Liver (tissue), 9 donors: ENCODE data around the gene DICER1. TPM values are rescaled to one million over a fixed set of nuclear protein-coding genes. Genes with fewer than 3 reads are reported as not detected.
A peak's percentile ranks its signal among the peaks of the same experiment; 100 is the strongest.

Experiments used
- DNase-seq: peaks from one replicate; pipeline ENCODE4 v3.0.0-alpha.2; 2017; ENCODE audit warnings: low spot score
- H3K27ac ChIP-seq, 2 donors: one replicate each; pipeline ENCODE4 v1.7.0; 2013; ENCODE audit warnings: inconsistent platforms in 2 of 2, low read length in 2 of 2, control low read depth in 1 of 2, low read depth in 1 of 2, mild to moderate bottlenecking in 1 of 2
- H3K27me3 ChIP-seq, 4 donors: one replicate each; pipeline versions ENCODE4 v1.6.1 to v1.7.0; 2013; ENCODE audit warnings: low read length in 3 of 4, inconsistent platforms in 1 of 4, mild to moderate bottlenecking in 1 of 4, moderate library complexity in 1 of 4; ENCODE audit not compliant: control insufficient read depth in 4 of 4, insufficient read depth in 4 of 4
- H3K36me3 ChIP-seq, 4 donors: one replicate each; pipeline versions ENCODE4 v1.6.1 to v1.7.0; 2013; ENCODE audit warnings: low read length in 3 of 4, mild to moderate bottlenecking in 3 of 4, low read depth in 1 of 4, moderate library complexity in 1 of 4; ENCODE audit not compliant: control insufficient read depth in 4 of 4, insufficient read depth in 3 of 4
- H3K4me1 ChIP-seq, 4 donors: one replicate each; pipeline versions ENCODE4 v1.6.1 to v1.7.0; 2013; ENCODE audit warnings: low read length in 3 of 4, mild to moderate bottlenecking in 3 of 4, moderate library complexity in 1 of 4; ENCODE audit not compliant: control insufficient read depth in 4 of 4, insufficient read depth in 4 of 4
- H3K4me3 ChIP-seq, 3 donors: one replicate each; pipeline versions ENCODE4 v1.6.1 to v1.7.0; 2013; ENCODE audit warnings: low read length in 3 of 3, control low read depth in 1 of 3, low read depth in 1 of 3, mild to moderate bottlenecking in 1 of 3
- H3K9ac ChIP-seq, 2 donors: one replicate each; pipeline ENCODE4 v1.7.0; 2013; ENCODE audit warnings: low read length in 2 of 2, mild to moderate bottlenecking in 2 of 2, moderate library complexity in 2 of 2, control low read depth in 1 of 2, low read depth in 1 of 2
- H3K9me3 ChIP-seq, 4 donors: one replicate each; pipeline versions ENCODE4 v1.6.1 to v1.7.0; 2013; ENCODE audit warnings: low read length in 3 of 4; ENCODE audit not compliant: control insufficient read depth in 4 of 4
- EGR1 ChIP-seq, 2 donors: IDR thresholded peaks; 2 replicates each; pipeline ENCODE4 v1.6.1; 2016 to 2018; ENCODE audit warnings: antibody characterized with exemption in 2 of 2, low read depth in 2 of 2
- FOXA1 ChIP-seq: IDR thresholded peaks from 2 replicates; pipeline ENCODE4 v1.6.1; 2016; ENCODE audit warnings: antibody characterized with exemption
- FOXA2 ChIP-seq: IDR thresholded peaks from 2 replicates; pipeline ENCODE4 v1.6.1; 2016; ENCODE audit warnings: antibody characterized with exemption
- HNF4G ChIP-seq: IDR thresholded peaks from 2 replicates; pipeline ENCODE4 v1.6.1; 2016; ENCODE audit warnings: antibody characterized with exemption
- JUND ChIP-seq, 2 donors: IDR thresholded peaks; 2 replicates each; pipeline ENCODE4 v1.6.1; 2016; ENCODE audit warnings: antibody characterized with exemption in 2 of 2
- MAX ChIP-seq: IDR thresholded peaks from 2 replicates; pipeline ENCODE4 v1.6.1; 2016; ENCODE audit warnings: antibody characterized with exemption
- NR2F2 ChIP-seq: IDR thresholded peaks from 2 replicates; pipeline ENCODE4 v1.6.1; 2016; ENCODE audit warnings: antibody characterized with exemption
- REST ChIP-seq: IDR thresholded peaks from 2 replicates; pipeline ENCODE4 v1.6.1; 2016; ENCODE audit warnings: antibody characterized with exemption, mild to moderate bottlenecking
- RXRA ChIP-seq, 2 donors: IDR thresholded peaks; 2 replicates each; pipeline ENCODE4 v1.6.1; 2017 to 2018; ENCODE audit warnings: antibody characterized with exemption in 2 of 2, mild to moderate bottlenecking in 1 of 2
- YY1 ChIP-seq: IDR thresholded peaks from 2 replicates; pipeline ENCODE4 v1.6.1; 2016; ENCODE audit warnings: antibody characterized with exemption, mild to moderate bottlenecking
- ZBTB33 ChIP-seq: IDR thresholded peaks from 2 replicates; pipeline ENCODE4 v1.6.1; 2016; ENCODE audit warnings: antibody characterized with exemption
- WGBS: extraction: QIAGEN DNeasy Blood & Tissue Kit; methylation state at CpG from one replicate; pipeline ENCODE4 v1.1.7; 2013; 5-methylcytosine and 5-hydroxymethylcytosine counted together
- polyA plus RNA-seq, 2 donors: library from polyadenylated mRNA; stranded (reverse) in 1 of 2; unstranded in 1 of 2; fragments of 200-250 nt in 1 of 2; fragments of >200 nt in 1 of 2; fragmentation: Nextera tagmentation in 1 of 2; extraction: Ambion mirVana in 1 of 2; gene quantifications; one replicate each; pipeline versions ENCODE4 v1.2.1 to v1.2.3, GENCODE V29; 2013 to 2015
- total RNA-seq, 2 donors: library from RNA; depleted of rRNA; stranded (reverse); fragments of >200 nt; gene quantifications; one replicate each; pipeline ENCODE4 v1.2.3, GENCODE V29; 2014
- TF ChIP-seq, protein P1 (sequence below): fragments of 150-350 bp; IDR thresholded peaks from 2 replicates; pipeline ENCODE4 v1.5.1; 2017; ENCODE audit warnings: improper control_type of control experiment, low read depth, low read length; ENCODE audit not compliant: missing input control
- TF ChIP-seq, protein P2 (sequence below): IDR thresholded peaks from 2 replicates; pipeline ENCODE4 v1.6.1; 2016; ENCODE audit warnings: antibody characterized with exemption
- donor health status: healthy.
- donor health status: healthy.
- donor health status: healthy.
- donor health status: healthy.
- donor health status: healthy.

The DICER1 gene
- total and polyA plus RNA-seq, 4 donors, result 7.5 to 43.6 (median 20.3) TPM

GRCh38 chr14:95188380-95188779, 31.1 kb upstream of the DICER1 start:
- H3K4me1 ChIP-seq, result peaks cover 4 to 25% (median 24%) of the 10 kb centered on the region in 4 donors

GRCh38 chr14:95185767-95186392, 28.6 kb upstream of the DICER1 start:
- Histone ChIP-seq H3K27me3 (no peaks in the 10 kb centered on the region), H3K27ac (peak overlapping the region; percentile 71 to 92), H3K4me1 (peaks cover 7 to 50% (median 46%) of the 10 kb centered on the region in 4 donors), H3K36me3 (peaks cover 0 to 4% (median 0%) of the 10 kb centered on the region in 4 donors), H3K9ac (no peak overlapping the region), H3K4me3 (no peak overlapping the region), H3K9me3 (no peaks in the 10 kb centered on the region)
- TF ChIP-seq REST (no peak), JUND (IDR thresholded peaks at IDR 0.05) (no peak)
- WGBS, result 79% methylated on average over 11 of the region's 11 CpGs
- DNase-seq, result peak; percentile 52

More at GRCh38 chr14:95188380-95188779, 31.1 kb upstream of the DICER1 start:
- TF ChIP-seq NR2F2 (no peak), FOXA1 (no peak), MAX (no peak), HNF4G (no peak), RXRA (IDR thresholded peaks at IDR 0.05) (no peak), ZBTB33 (no peak), FOXA2 (no peak), YY1 (no peak), EGR1 (IDR thresholded peaks at IDR 0.05; ENCODE audit: low read depth in 2 of 2) (no peak)
- TF ChIP-seq, protein P1, sequence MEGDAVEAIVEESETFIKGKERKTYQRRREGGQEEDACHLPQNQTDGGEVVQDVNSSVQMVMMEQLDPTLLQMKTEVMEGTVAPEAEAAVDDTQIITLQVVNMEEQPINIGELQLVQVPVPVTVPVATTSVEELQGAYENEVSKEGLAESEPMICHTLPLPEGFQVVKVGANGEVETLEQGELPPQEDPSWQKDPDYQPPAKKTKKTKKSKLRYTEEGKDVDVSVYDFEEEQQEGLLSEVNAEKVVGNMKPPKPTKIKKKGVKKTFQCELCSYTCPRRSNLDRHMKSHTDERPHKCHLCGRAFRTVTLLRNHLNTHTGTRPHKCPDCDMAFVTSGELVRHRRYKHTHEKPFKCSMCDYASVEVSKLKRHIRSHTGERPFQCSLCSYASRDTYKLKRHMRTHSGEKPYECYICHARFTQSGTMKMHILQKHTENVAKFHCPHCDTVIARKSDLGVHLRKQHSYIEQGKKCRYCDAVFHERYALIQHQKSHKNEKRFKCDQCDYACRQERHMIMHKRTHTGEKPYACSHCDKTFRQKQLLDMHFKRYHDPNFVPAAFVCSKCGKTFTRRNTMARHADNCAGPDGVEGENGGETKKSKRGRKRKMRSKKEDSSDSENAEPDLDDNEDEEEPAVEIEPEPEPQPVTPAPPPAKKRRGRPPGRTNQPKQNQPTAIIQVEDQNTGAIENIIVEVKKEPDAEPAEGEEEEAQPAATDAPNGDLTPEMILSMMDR, result no peak
- TF ChIP-seq, protein P2, sequence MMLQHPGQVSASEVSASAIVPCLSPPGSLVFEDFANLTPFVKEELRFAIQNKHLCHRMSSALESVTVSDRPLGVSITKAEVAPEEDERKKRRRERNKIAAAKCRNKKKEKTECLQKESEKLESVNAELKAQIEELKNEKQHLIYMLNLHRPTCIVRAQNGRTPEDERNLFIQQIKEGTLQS, result no peak
- no peak overlapping the region for H3K4me3 ChIP-seq
- no peaks in the 10 kb centered on the region for H3K27me3 ChIP-seq
- H3K9ac ChIP-seq, result no peak overlapping the region
- no peak for DNase-seq
- 94% methylated on average over 3 of the region's 3 CpGs for WGBS
- H3K27ac ChIP-seq, result no peak overlapping the region
- peaks cover 0 to 7% (median 1%) of the 10 kb centered on the region in 4 donors for H3K36me3 ChIP-seq
- no peaks in the 10 kb centered on the region for H3K9me3 ChIP-seq
